ENCODE results near the gene GRIP2. TPM values are rescaled to one million over a fixed set of nuclear protein-coding genes. Genes with fewer than 3 reads are reported as not detected.

GRIP2 gene
- polyA plus RNA-seq, 3 donors, result not detected

DNA sequence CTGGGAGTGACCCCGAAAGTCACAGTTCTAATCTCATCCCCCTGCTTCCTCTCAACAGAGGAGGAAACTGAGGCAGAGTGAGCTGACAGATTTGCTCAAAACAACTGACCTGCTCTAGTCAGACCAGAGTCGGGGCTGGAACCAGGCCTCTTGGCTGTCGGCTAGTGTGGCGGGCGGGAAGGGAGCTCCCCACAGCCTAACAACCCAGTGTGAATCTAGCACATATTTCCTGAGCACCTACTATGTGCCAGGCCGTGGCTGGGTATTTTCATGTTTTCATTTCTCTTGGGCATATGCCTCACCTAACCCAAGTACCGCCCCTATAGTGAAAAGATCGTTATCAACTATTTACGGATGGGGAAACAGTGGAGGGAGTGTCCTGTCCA, 27.2 kb downstream of the GRIP2 start:
- Histone ChIP-seq H3K4me1 (ENCODE audit: control insufficient read depth in 1 of 2, insufficient read depth in 2 of 2, low read length in 2 of 2) (no peaks in the 10 kb centered on the region), H2AFZ (ENCODE audit: insufficient read depth, low read depth, low read length, poor library complexity, severe bottlenecking) (no peak overlapping the region), H3K9ac (ENCODE audit: insufficient read depth, low read length, poor library complexity, severe bottlenecking) (no peak overlapping the region), H3K27me3 (ENCODE audit: control insufficient read depth in 2 of 2, insufficient read depth in 2 of 2, low read length in 2 of 2) (no peaks in the 10 kb centered on the region), H4K20me1 (ENCODE audit: insufficient read depth, low read length) (no peaks in the 10 kb centered on the region), H3K4me2 (replicated peaks; ENCODE audit: extremely low read depth, low read length, poor library complexity, severe bottlenecking) (no peak overlapping the region), H3K4me3 (replicated peaks in 1 of 3; ENCODE audit: low read depth in 2 of 3, low read length in 3 of 3) (no peak overlapping the region), H3K27ac (ENCODE audit: low read depth in 1 of 2, low read length in 2 of 2) (no peak overlapping the region), H3K79me2 (ENCODE audit: insufficient read depth, low read length) (no peaks in the 10 kb centered on the region), H3K9me3 (replicated peaks in 1 of 2; ENCODE audit: control insufficient read depth in 1 of 2, insufficient read depth in 1 of 2, low read length in 2 of 2) (no peaks in the 10 kb centered on the region), H3K36me3 (replicated peaks in 1 of 2; ENCODE audit: control insufficient read depth in 1 of 2, insufficient read depth in 2 of 2, low read length in 2 of 2) (no peaks in the 10 kb centered on the region)
- Mint-ChIP-seq H3K4me3 (no peak overlapping the region), H3K27me3 (ENCODE audit: low read depth in 3 of 3) (peaks cover 3 to 7% (median 7%) of the 10 kb centered on the region in 3 donors), H3K36me3 (no peaks in the 10 kb centered on the region), H3K27ac (no peak overlapping the region), H3K9me3 (peaks cover 0 to 2% (median 0%) of the 10 kb centered on the region in 7 donors), H3K4me1 (no peaks in the 10 kb centered on the region)
- TF ChIP-seq, protein P1, sequence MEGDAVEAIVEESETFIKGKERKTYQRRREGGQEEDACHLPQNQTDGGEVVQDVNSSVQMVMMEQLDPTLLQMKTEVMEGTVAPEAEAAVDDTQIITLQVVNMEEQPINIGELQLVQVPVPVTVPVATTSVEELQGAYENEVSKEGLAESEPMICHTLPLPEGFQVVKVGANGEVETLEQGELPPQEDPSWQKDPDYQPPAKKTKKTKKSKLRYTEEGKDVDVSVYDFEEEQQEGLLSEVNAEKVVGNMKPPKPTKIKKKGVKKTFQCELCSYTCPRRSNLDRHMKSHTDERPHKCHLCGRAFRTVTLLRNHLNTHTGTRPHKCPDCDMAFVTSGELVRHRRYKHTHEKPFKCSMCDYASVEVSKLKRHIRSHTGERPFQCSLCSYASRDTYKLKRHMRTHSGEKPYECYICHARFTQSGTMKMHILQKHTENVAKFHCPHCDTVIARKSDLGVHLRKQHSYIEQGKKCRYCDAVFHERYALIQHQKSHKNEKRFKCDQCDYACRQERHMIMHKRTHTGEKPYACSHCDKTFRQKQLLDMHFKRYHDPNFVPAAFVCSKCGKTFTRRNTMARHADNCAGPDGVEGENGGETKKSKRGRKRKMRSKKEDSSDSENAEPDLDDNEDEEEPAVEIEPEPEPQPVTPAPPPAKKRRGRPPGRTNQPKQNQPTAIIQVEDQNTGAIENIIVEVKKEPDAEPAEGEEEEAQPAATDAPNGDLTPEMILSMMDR (IDR thresholded peaks at IDR 0.05), result no peak
- DNase-seq, result no peak
- WGBS (ENCODE audit: insufficient coverage), result 68% methylated on average over 7 of the region's 9 CpGs
- intact Hi-C loops (cut with micrococcal nuclease), result no loop called here

DNA sequence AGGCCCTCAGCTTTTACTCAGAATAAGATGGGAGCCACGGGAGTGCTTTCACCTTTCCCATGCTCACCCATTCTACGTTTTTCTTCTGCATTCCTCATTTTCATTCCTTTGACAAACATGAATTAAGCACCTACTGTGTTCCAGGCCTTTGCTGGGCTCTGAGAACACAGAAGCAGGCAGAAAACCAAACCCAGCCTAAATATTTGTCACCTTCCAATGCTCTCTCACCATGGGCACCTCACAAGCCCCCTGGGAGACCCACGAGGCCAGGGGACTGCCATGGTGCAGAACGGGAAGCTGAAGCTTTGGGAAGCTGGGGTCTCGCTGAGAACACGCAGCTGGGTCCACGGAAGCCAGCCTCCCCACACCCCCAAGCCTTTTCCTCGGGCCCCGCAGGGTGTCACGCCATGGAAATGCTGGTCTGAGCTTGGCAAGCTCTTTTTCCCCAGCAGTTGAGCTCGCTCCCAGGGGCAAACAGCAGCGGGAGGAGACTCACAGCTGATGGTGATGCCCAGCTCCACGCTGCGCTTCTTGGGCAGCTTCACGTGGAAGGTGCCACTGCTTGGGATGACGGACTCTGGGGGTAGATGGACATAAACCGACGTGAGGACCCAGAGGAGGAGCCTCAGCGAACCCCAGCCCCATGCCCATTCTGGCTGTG, 27.7 kb downstream of the GRIP2 start:
- no peak overlapping the region for H3K4me3 ChIP-seq (replicated peaks in 1 of 3; ENCODE audit: low read depth in 2 of 3, low read length in 3 of 3)
- H3K27ac ChIP-seq (ENCODE audit: low read depth in 1 of 2, low read length in 2 of 2), result no peak overlapping the region
- H3K9ac ChIP-seq (ENCODE audit: insufficient read depth, low read length, poor library complexity, severe bottlenecking), result no peak overlapping the region
- H3K4me3 Mint-ChIP-seq, result no peak overlapping the region
- H3K27ac Mint-ChIP-seq, result no peak overlapping the region
- no peaks in the 10 kb centered on the region for H3K36me3 ChIP-seq (replicated peaks in 1 of 2; ENCODE audit: control insufficient read depth in 1 of 2, insufficient read depth in 2 of 2, low read length in 2 of 2)
- H3K9me3 Mint-ChIP-seq, result peaks cover 0 to 2% (median 0%) of the 10 kb centered on the region in 7 donors
- no peak overlapping the region for H3K4me2 ChIP-seq (replicated peaks; ENCODE audit: extremely low read depth, low read length, poor library complexity, severe bottlenecking)
- no peaks in the 10 kb centered on the region for H3K4me1 Mint-ChIP-seq
- DNase-seq, result no peak
- TF ChIP-seq, protein P1 (IDR thresholded peaks at IDR 0.05), result no peak
- no peaks in the 10 kb centered on the region for H3K4me1 ChIP-seq (ENCODE audit: control insufficient read depth in 1 of 2, insufficient read depth in 2 of 2, low read length in 2 of 2)
- H2AFZ ChIP-seq (ENCODE audit: insufficient read depth, low read depth, low read length, poor library complexity, severe bottlenecking), result no peak overlapping the region
- H3K27me3 Mint-ChIP-seq (ENCODE audit: low read depth in 3 of 3), result peaks cover 3 to 8% (median 7%) of the 10 kb centered on the region in 3 donors
- H3K27me3 ChIP-seq (ENCODE audit: control insufficient read depth in 2 of 2, insufficient read depth in 2 of 2, low read length in 2 of 2), result no peaks in the 10 kb centered on the region
- no peaks in the 10 kb centered on the region for H3K79me2 ChIP-seq (ENCODE audit: insufficient read depth, low read length)
- H3K9me3 ChIP-seq (replicated peaks in 1 of 2; ENCODE audit: control insufficient read depth in 1 of 2, insufficient read depth in 1 of 2, low read length in 2 of 2), result no peaks in the 10 kb centered on the region
- H4K20me1 ChIP-seq (ENCODE audit: insufficient read depth, low read length), result no peaks in the 10 kb centered on the region
- H3K36me3 Mint-ChIP-seq, result no peaks in the 10 kb centered on the region
- WGBS (ENCODE audit: insufficient coverage), result 95% methylated on average over 14 of the region's 19 CpGs
- intact Hi-C loops (cut with micrococcal nuclease), result no loop called here

Measured in CD14-positive monocyte (primary cell).